ENCODE measurements around the gene HIPK3. TPM values are rescaled to one million over a fixed set of nuclear protein-coding genes. Genes with fewer than 3 reads are reported as not detected.
"Not testable (repeated sequence)": the region's sequence is repeated elsewhere in the genome, so short reads cannot be mapped to it uniquely, and the experiment has no call there.

Gene HIPK3
- total RNA-seq, 1 donor from 2014 or later = 138 TPM

DNA sequence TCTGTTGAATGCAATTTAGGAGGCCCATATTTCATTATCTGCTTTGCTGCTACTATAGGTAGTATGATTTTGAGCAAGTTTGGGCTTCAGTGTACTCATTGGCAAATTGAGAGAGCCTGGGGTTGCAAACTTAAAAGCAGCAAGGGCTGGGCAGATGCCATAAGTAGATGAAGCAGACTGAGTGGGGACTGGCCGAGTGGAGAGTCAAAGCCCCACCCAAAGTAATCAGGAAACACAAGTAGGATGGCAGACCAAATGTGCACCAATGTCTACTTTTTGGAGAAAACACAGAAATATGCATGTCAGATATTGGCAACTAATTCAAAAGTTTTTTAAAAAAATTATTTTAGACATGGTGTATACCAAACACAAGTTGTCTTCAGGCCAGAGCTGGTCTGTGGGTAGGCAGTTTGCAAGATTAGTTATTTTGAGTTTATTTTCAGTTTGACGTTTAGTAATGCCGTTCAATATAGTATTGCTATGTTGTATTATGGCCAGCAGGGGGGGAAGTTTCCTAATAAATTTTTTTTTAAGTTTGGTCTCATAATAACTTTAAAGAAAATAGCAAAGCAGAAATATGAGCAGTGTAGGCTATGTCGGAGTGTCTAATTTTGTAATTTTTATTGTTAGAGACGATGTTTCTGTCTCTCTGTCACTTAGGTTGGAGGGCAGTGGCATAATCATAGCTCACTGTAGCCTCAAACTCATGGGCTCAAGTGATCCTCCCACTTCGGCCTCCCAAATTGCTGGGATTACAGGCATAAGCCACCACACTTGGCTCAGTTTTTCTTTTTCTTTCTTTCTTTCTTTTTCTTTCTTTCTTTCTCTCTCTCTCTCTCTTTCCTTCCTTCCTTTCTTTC, 105.1 kb downstream of the HIPK3 start:
- Histone ChIP-seq H3K9me3 (no peaks in the 10 kb centered on the region), H3K27me3 (ENCODE audit: low read depth) (no peaks in the 10 kb centered on the region), H3K36me3 (no peaks in the 10 kb centered on the region), H3K4me1 (peaks cover 4% of the 10 kb centered on the region), H3K4me3 (no peak overlapping the region), H3K27ac (no peak overlapping the region)
- DNase-seq (no peak), ATAC-seq (peak; percentile 61 to 63)
- intact Hi-C loops (cut with DNase I) = no loop called here
- TF ChIP-seq, protein P1, sequence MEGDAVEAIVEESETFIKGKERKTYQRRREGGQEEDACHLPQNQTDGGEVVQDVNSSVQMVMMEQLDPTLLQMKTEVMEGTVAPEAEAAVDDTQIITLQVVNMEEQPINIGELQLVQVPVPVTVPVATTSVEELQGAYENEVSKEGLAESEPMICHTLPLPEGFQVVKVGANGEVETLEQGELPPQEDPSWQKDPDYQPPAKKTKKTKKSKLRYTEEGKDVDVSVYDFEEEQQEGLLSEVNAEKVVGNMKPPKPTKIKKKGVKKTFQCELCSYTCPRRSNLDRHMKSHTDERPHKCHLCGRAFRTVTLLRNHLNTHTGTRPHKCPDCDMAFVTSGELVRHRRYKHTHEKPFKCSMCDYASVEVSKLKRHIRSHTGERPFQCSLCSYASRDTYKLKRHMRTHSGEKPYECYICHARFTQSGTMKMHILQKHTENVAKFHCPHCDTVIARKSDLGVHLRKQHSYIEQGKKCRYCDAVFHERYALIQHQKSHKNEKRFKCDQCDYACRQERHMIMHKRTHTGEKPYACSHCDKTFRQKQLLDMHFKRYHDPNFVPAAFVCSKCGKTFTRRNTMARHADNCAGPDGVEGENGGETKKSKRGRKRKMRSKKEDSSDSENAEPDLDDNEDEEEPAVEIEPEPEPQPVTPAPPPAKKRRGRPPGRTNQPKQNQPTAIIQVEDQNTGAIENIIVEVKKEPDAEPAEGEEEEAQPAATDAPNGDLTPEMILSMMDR (IDR thresholded peaks at IDR 0.05) = peak; percentile 70

DNA sequence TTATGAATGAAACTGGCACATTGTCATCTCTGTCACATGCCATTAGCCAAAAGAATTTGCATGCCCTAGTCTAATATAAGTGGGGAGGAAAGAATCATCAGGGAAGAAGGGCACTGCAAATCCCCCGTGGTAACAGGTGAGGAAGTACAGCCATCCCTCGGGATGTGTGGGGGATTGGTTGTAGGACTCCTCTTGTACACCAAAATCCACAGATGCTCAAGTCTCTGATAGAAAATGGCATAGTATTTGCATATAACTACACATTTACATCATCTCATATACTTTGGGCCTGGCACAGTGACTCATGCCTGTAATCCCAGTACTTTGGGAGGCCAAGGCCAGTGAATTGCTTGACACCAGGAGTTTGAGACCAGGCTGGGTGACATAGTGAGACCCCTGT, 109.7 kb downstream of the HIPK3 start:
- Histone ChIP-seq H3K36me3 (no peaks in the 10 kb centered on the region), H3K4me1 (peaks cover 4% of the 10 kb centered on the region), H3K27ac (no peak overlapping the region), H3K9me3 (no peaks in the 10 kb centered on the region), H3K27me3 (ENCODE audit: low read depth) (peaks cover 3% of the 10 kb centered on the region), H3K4me3 (no peak overlapping the region)
- intact Hi-C loops (cut with DNase I) = no loop called here
- DNase-seq = no peak
- ATAC-seq = no peak
- TF ChIP-seq, protein P1 (IDR thresholded peaks at IDR 0.05) = no peak

DNA sequence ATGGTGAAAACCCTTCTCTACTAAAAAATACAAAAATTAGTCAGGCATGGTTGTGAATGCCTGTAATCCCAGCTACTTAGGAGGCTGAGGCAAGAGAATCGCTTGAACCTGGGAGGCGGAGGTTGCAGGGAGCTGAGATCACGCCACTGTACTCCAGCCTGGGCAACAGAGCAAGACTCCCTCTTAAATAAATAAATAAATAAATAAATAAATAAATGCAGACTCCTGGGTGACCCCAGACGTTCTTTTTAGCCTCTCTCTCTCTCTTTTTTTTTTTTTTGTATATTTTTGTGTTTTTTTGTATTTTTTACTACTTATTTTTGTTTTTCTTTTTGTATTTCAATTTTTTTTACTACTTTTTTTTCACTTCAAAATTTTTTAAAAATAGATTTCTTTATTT, 111.3 kb downstream of the HIPK3 start:
- H3K4me3 ChIP-seq; H3K9me3 ChIP-seq; H3K27me3 ChIP-seq (ENCODE audit: low read depth); intact Hi-C loops (cut with DNase I); H3K27ac ChIP-seq; DNase-seq; ATAC-seq; H3K4me1 ChIP-seq; H3K36me3 ChIP-seq: not testable (repeated sequence)

- H3K9me3 ChIP-seq = no peaks in the 10 kb centered on the region
- no peaks in the 10 kb centered on the region for H3K4me1 ChIP-seq
- H3K27me3 ChIP-seq (ENCODE audit: low read depth) = peaks cover 9% of the 10 kb centered on the region
- TF ChIP-seq, protein P1 (IDR thresholded peaks at IDR 0.05) = no peak
- H3K4me3 ChIP-seq = no peak overlapping the region
- intact Hi-C loops (cut with DNase I) = no loop called here
- H3K27ac ChIP-seq = no peak overlapping the region
- no peak for ATAC-seq
- no peaks in the 10 kb centered on the region for H3K36me3 ChIP-seq
- no peak for DNase-seq
Measured at GRCh38 chr11:33368931-33369330, 111.8 kb downstream of the HIPK3 start.

GRCh38 chr11:33373636-33374035, 116.5 kb downstream of the HIPK3 start:
- H3K4me3 ChIP-seq = no peak overlapping the region
- H3K9me3 ChIP-seq = no peaks in the 10 kb centered on the region
- TF ChIP-seq, protein P1 (IDR thresholded peaks at IDR 0.05) = no peak
- DNase-seq (no peak), ATAC-seq (no peak)
- H3K27me3 ChIP-seq (ENCODE audit: low read depth) = peaks cover 46% of the 10 kb centered on the region
- peaks cover 4% of the 10 kb centered on the region for H3K4me1 ChIP-seq
- no peaks in the 10 kb centered on the region for H3K36me3 ChIP-seq
- no peak overlapping the region for H3K27ac ChIP-seq
- intact Hi-C loops (cut with DNase I) = no loop called here

DNA sequence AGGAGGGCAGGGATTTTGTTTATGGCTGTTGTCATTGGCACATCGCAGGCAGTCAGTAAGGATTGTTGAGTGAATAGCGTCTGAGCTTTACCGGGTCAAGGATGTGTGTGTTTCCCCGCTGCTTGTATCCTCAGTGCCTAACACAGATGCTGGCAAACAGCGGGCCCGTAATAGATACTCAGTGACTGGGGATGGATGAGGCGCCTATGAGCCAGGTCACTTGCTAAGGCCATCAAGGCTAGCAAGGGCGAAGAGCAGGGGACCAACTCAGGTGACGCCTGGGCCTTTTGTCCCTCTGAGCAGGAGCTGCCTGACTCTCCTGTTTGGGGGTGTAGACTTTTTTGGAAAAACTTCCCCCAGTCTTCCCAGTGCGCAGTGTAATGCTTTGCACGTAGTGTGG, 118.1 kb downstream of the HIPK3 start:
- DNase-seq (no peak), ATAC-seq (no peak)
- H3K4me1 ChIP-seq = peaks cover 4% of the 10 kb centered on the region
- no peaks in the 10 kb centered on the region for H3K9me3 ChIP-seq
- no peaks in the 10 kb centered on the region for H3K36me3 ChIP-seq
- intact Hi-C loops (cut with DNase I) = no loop called here
- peaks cover 48% of the 10 kb centered on the region for H3K27me3 ChIP-seq (ENCODE audit: low read depth)
- H3K27ac ChIP-seq = no peak overlapping the region
- TF ChIP-seq, protein P1 (IDR thresholded peaks at IDR 0.05) = no peak
- H3K4me3 ChIP-seq = peak overlapping the region; percentile 33
